BLaER1 (cell line): ENCODE results near the gene PAPOLA.

Experiments
- H3K27ac ChIP-seq: shearing (Covaris generic); formaldehyde crosslinking; 2 replicates; pipeline ENCODE4 v1.8.1; 2022
- H3K27me3 ChIP-seq: shearing (Covaris generic); formaldehyde crosslinking; 2 replicates; pipeline ENCODE4 v1.8.1; 2022
- H3K36me3 ChIP-seq: shearing (Covaris generic); formaldehyde crosslinking; 2 replicates; pipeline ENCODE4 v1.8.1; 2022
- H3K4me1 ChIP-seq: shearing (Covaris generic); formaldehyde crosslinking; 2 replicates; pipeline ENCODE4 v1.8.1; 2022
- H3K4me2 ChIP-seq: shearing (Covaris generic); formaldehyde crosslinking; 2 replicates; pipeline ENCODE4 v1.8.1; 2022
- H3K4me3 ChIP-seq: shearing (Covaris generic); formaldehyde crosslinking; 2 replicates; pipeline ENCODE4 v1.8.1; 2022
- H3K9ac ChIP-seq: shearing (Covaris generic); formaldehyde crosslinking; 2 replicates; pipeline ENCODE4 v1.8.1; 2022
- H3K9me3 ChIP-seq: shearing (Covaris generic); formaldehyde crosslinking; 2 replicates; pipeline ENCODE4 v1.8.1; 2022
- H4K20me1 ChIP-seq: shearing (Covaris generic); formaldehyde crosslinking; 2 replicates; pipeline ENCODE4 v1.8.1; 2022
- Cebpa-rat ChIP-seq: shearing (Covaris generic); IDR thresholded peaks from 2 replicates; pipeline ENCODE4 v1.8.1; 2022

Gene PAPOLA

DNA sequence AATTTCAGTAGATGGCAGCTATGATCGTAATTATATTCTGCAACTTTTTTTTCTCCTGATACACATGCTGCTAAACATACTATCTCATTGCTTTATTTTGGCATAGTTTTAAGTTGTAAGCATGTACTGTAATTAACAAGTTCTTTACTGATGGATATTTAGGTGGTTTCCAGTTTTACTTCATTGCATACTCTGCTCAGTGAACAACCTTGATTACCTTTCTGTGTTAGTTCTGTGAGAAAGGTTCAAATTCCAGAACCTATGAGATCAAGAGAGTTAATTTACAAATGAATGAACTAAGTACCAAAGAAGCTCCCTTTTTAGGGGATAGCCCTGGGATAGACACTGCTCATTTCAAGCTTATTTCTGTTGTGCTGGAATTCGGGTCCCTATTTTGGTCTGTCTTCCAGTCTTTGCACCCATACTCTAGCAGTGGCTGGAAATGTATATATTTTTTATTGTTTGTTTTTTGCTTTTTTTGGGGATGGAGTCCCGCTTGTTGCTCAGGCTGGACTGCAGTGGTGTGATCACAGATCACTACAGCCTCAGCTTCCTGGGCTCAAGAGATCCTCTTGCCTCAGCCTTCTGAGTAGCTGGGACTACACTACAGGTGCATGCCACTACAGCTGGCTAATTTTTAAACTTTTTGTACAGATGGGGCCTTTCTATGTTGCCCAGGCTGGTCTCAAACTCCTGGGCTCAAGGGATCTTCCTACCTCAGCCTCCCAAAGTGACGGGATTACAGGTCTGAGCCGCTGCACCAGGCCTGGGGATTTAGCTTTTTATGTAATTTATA, 10.6 kb downstream of the PAPOLA start:
- TF ChIP-seq Cebpa-rat, result no peak
- Histone ChIP-seq H3K36me3 (0 out of 2 replicates have a peak, but pooled peaks cover 3% of the 10 kb centered on the region), H3K4me2 (no peak overlapping the region), H3K27me3 (no peaks in the 10 kb centered on the region), H3K27ac (no peak overlapping the region), H3K9ac (no peak overlapping the region), H3K4me3 (no peak overlapping the region), H4K20me1 (peaks cover 100% of the 10 kb centered on the region), H3K4me1 (peaks cover 36% of the 10 kb centered on the region), H3K9me3 (no peaks in the 10 kb centered on the region)

GRCh38 chr14:96514694-96515093, 12.5 kb downstream of the PAPOLA start:
- Histone ChIP-seq H3K4me2 (no peak overlapping the region; the same call in 1 of the 2 replicates), H3K4me1 (peaks cover 28% of the 10 kb centered on the region), H3K9ac (no peak overlapping the region), H3K36me3 (peaks cover 2% of the 10 kb centered on the region; the same call in 1 of the 2 replicates), H3K9me3 (no peaks in the 10 kb centered on the region), H3K27me3 (no peaks in the 10 kb centered on the region), H4K20me1 (peaks cover 100% of the 10 kb centered on the region), H3K27ac (no peak overlapping the region), H3K4me3 (no peak overlapping the region)
- TF ChIP-seq Cebpa-rat, result no peak

DNA sequence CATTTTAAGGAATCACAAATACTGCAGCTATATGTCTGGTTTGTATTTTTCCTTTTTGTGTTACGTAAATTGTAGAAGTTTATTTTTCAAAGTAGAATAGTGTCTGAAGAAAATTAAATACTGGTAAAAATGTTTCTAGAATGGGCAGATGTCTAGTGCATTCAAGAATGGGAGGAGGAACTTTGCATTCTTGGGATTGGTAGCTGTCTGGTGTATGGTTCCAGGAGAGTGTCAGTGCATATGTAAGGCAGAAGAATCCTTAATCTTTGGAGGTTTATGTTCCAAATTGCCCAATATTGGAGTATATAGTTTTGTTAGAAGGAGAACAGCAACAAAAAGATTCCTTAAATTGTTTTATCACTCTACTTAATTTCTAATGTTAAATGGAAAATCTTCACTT, 13.5 kb downstream of the PAPOLA start:
- peaks cover 13% of the 10 kb centered on the region for H3K36me3 ChIP-seq
- no peak overlapping the region for H3K9ac ChIP-seq
- H3K4me1 ChIP-seq, result peaks cover 28% of the 10 kb centered on the region
- H3K9me3 ChIP-seq, result no peaks in the 10 kb centered on the region
- H3K4me2 ChIP-seq, result no peak overlapping the region
- no peaks in the 10 kb centered on the region for H3K27me3 ChIP-seq
- no peak overlapping the region for H3K4me3 ChIP-seq
- no peak for TF ChIP-seq Cebpa-rat
- no peak overlapping the region for H3K27ac ChIP-seq
- H4K20me1 ChIP-seq, result peaks cover 100% of the 10 kb centered on the region

- no peak for TF ChIP-seq Cebpa-rat
- no peak overlapping the region for H3K4me2 ChIP-seq
- H3K4me1 ChIP-seq, result peaks cover 28% of the 10 kb centered on the region
- H4K20me1 ChIP-seq, result peaks cover 100% of the 10 kb centered on the region
- H3K4me3 ChIP-seq, result no peak overlapping the region
- no peak overlapping the region for H3K27ac ChIP-seq
- H3K27me3 ChIP-seq, result no peaks in the 10 kb centered on the region
- no peaks in the 10 kb centered on the region for H3K9me3 ChIP-seq
- H3K36me3 ChIP-seq, result peaks cover 19% of the 10 kb centered on the region
- H3K9ac ChIP-seq, result no peak overlapping the region
Observed at GRCh38 chr14:96516351-96516750, 14.2 kb downstream of the PAPOLA start.

DNA sequence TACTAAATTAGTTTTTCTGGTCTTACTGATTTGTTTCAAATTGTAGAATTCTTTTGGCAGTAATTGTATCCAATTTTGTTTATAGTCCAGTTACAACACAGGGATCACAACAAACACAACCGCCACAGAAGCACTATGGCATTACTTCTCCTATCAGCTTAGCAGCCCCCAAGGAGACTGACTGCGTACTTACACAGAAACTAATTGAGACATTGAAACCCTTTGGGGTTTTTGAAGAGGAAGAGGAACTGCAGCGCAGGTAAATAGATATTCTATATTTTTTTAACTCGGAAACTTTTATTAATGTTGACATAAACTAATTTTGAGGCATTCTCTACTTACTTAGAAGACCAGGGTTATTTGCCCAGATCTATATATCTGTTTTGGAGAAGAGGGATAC, 17.8 kb downstream of the PAPOLA start:
- peaks cover 97% of the 10 kb centered on the region for H4K20me1 ChIP-seq
- no peak overlapping the region for H3K9ac ChIP-seq
- H3K36me3 ChIP-seq, result peaks cover 50% of the 10 kb centered on the region
- no peaks in the 10 kb centered on the region for H3K9me3 ChIP-seq
- no peaks in the 10 kb centered on the region for H3K27me3 ChIP-seq
- no peak overlapping the region for H3K4me2 ChIP-seq
- peaks cover 11% of the 10 kb centered on the region; the same call in 1 of the 2 replicates for H3K4me1 ChIP-seq
- H3K27ac ChIP-seq, result no peak overlapping the region
- H3K4me3 ChIP-seq, result no peak overlapping the region
- TF ChIP-seq Cebpa-rat, result no peak

DNA sequence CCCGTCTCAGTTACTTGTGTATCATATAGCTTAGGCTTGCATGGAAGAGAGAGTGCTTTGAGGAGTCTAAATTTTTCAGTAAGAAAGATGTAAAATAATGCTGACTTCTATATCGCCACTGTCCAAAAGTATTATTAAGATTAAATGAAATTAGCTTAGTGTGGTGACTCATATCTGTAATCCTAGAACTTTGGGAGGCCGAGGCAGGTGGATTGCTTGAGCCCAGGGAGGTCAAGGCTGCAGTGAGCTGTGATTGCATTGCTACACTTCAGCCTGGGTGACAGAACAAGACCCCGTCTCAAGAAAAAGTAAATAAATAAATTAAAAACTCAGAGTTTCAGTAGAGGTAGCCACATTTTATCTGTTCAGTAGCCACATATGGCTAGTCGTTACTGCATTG, 23.3 kb downstream of the PAPOLA start:
- Histone ChIP-seq H3K9me3 (no peaks in the 10 kb centered on the region), H3K9ac (no peak overlapping the region), H3K4me3 (no peak overlapping the region), H4K20me1 (peaks cover 96% of the 10 kb centered on the region), H3K4me1 (no peaks in the 10 kb centered on the region), H3K36me3 (peaks cover 89% of the 10 kb centered on the region), H3K27ac (no peak overlapping the region), H3K27me3 (no peaks in the 10 kb centered on the region), H3K4me2 (no peak overlapping the region)
- TF ChIP-seq Cebpa-rat, result no peak

DNA sequence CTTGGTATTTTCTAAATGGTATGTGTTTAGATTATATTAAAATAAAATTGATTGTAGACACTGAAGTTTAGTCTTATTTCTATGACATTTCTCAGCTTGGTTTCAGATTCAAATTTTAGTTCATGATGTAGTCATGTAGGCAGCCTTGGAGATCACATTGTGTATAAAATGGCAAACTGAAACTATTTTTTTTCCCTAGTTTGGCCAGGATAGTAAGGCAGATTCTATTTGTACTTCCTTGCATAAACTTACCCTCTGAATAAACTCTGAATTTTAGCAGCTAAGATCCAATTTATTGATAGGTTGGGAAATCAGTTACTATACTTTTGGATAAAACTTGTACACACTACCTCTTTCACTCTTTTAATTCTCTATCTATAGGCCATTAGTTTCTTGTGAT, 30.4 kb downstream of the PAPOLA start:
- Histone ChIP-seq H3K4me2 (no peak overlapping the region), H3K36me3 (peaks cover 79% of the 10 kb centered on the region), H3K4me1 (no peaks in the 10 kb centered on the region), H3K27ac (no peak overlapping the region), H4K20me1 (peaks cover 41% of the 10 kb centered on the region), H3K4me3 (no peak overlapping the region), H3K27me3 (no peaks in the 10 kb centered on the region), H3K9me3 (no peaks in the 10 kb centered on the region), H3K9ac (no peak overlapping the region)
- TF ChIP-seq Cebpa-rat, result no peak

DNA sequence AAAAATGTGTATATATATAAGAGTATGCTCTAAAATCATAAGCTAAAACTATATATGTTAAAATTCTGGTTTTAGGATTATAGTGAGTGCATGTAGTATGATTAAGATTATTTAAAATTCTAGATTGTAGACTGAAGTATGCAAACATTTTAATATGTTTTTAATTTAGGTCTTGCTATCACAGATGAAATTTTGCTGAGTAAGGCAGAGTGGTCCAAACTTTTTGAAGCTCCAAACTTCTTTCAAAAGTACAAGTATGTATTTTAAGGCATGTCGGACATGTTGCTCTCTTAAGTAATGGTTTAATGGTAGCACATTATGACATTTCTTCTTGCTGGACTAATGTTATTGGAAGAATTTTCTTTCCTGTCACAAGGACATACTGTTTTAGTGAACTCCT, 34.6 kb downstream of the PAPOLA start:
- H3K9me3 ChIP-seq, result no peaks in the 10 kb centered on the region
- H3K27ac ChIP-seq, result no peak overlapping the region
- no peak overlapping the region for H3K4me2 ChIP-seq
- H3K36me3 ChIP-seq, result peaks cover 48% of the 10 kb centered on the region
- no peaks in the 10 kb centered on the region for H3K27me3 ChIP-seq
- no peak for TF ChIP-seq Cebpa-rat
- H3K9ac ChIP-seq, result no peak overlapping the region
- peaks cover under 1% of the 10 kb centered on the region; the same call in 1 of the 2 replicates for H4K20me1 ChIP-seq
- no peak overlapping the region for H3K4me3 ChIP-seq
- H3K4me1 ChIP-seq, result no peaks in the 10 kb centered on the region

DNA sequence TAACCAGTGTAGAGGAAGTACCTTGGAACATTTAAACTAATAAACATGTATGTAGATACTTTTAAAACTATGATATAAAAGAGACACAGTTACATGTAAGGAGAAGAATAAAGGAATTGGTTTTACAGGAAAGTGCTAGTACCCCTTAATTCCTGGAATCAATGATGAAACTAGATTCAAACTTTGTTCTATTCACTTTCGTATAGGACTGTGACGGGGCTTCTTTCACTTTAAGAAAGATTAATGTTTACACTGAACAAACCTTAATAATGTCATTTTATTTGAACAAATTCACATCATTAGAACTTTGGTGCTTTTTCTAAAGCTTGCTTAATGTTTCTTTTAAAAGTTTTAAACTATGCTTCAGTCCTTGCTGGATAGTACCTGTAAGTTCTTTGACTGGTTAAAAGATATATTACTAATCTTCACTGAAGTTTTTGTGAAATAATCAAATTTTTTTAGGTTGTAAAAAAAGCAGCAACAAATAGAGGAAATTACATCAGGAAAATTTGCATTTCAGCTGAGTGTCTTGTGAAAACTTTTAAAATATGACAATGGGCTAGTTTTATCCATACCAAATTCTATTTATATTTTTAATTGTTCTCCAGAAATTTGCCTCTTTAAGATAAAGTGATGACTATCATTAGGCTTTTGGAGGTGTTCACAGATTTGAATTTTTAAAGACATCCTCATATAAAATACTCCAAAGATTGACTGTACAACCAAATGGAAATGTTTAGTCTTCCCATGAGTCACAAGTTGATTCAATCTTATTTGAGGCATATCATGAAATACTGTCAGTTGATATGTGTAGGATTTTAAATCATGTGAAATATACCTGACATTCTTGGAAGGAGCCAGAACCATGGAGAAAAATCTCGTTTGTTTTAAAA, 36.2 kb downstream of the PAPOLA start:
- Histone ChIP-seq H3K9me3 (no peaks in the 10 kb centered on the region), H3K27me3 (no peaks in the 10 kb centered on the region), H3K27ac (no peak overlapping the region), H3K36me3 (peaks cover 43% of the 10 kb centered on the region), H3K4me1 (no peaks in the 10 kb centered on the region), H3K9ac (no peak overlapping the region), H3K4me2 (no peak overlapping the region), H4K20me1 (no peaks in the 10 kb centered on the region), H3K4me3 (no peak overlapping the region)
- TF ChIP-seq Cebpa-rat, result no peak

- Histone ChIP-seq H3K36me3 (peaks cover 39% of the 10 kb centered on the region), H3K4me3 (no peak overlapping the region), H4K20me1 (no peaks in the 10 kb centered on the region), H3K9me3 (no peaks in the 10 kb centered on the region), H3K4me2 (no peak overlapping the region), H3K27me3 (no peaks in the 10 kb centered on the region), H3K4me1 (no peaks in the 10 kb centered on the region), H3K27ac (no peak overlapping the region), H3K9ac (no peak overlapping the region)
- TF ChIP-seq Cebpa-rat, result no peak
Observed at GRCh38 chr14:96538990-96539317, 36.8 kb downstream of the PAPOLA start.
